NCI-H2029 treated with DMSO at 0.1 percent for 48 hours (cell line): ENCODE measurements around the gene HOXA11.

ENCODE experiments used
- DNase-seq: peaks from one replicate; lab custom pipeline; 2025; lab: John Stamatoyannopoulos, UW

HOXA11 gene

DNA sequence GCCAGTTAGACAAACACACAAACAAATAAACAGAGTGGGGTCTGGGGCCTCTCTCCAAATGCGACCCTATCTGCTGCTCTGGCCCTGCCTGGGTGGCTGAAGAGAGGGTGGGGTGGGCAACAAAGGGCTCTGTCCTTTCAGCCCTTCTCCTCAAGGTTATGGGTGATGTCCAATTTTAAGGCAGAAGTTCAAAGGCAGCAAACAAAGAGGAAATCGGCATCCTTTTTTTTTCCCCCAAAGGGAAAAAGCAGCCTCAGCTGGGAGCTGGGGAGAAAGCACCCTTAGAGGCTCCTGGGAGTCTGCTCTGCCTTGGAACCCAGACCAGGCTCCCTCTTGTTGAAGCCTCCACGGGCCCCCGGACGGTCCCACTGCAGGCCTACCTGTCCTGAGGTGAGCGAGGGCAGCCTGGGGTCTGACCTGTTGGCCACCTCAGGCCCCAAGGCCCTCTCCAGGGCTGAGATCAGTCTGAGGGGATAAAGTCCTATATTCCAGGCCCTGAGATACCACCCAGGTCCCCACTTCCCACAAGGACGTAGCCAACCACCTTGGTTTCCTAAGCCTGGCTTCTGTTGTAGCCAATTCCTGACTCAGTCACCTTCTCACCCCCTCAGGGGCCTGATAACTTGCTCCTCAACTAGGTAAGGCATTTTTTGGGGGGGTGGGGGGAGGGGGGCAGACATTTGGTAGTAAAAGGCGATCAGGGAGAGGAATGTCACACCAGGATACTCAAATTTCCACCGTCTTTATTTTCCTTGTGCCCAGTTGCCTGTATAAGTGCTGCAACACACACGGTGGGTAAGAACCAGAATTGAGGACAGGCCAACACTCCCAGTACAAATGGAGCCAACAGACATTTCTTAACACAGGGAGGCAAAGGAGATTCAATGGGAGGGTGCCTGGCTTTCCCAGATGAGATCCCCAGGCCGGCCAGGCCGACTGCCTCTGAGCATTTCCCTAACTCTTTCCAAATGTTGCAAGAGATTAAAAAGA is 4.3 kb downstream of the HOXA11 start:
- no peak for DNase-seq

DNA sequence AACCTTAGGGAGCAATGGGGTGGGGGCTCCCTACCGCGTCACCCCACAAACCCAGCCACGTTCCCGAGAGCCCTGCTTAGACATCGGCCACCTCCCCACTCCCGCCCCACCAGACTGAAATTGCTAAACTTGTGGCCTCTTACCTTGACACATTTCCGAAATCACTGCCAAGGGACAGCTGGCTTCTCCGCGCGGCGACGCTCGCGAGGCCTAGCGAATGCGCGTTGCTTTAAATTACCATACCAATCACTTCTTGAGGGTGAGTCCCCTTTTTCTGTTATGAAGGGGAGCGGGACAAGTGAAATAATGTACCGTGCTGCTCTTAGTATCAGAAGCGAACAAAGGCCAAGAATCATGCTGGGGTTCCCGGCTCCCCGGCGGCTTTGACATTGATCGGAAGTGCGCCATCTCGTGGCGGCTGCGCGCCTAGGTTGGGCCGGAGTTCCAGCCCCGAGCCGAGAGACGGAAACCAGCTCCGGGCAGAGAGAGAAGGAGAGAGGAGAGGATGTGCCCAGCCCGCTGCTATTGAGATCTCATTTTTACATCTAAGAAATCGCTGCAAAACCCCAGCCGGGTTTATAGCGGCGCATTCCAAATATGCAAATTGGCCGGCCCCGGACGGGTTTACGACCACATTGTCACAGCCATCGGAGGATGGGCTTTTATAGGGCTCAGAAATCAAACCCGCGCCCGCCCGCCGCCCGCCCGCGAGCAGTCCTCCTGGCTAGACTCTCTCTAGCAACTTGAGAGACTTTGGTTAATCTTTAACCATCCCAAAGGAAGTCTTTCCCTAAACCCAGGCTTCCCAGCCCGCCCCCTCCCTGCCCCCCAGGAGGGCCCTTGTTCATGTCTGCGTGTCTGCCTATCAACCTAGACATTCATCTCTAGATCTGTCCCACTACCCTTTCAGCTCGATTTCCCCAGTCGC is 5.3 kb downstream of the HOXA11 start:
- no peak for DNase-seq

DNA sequence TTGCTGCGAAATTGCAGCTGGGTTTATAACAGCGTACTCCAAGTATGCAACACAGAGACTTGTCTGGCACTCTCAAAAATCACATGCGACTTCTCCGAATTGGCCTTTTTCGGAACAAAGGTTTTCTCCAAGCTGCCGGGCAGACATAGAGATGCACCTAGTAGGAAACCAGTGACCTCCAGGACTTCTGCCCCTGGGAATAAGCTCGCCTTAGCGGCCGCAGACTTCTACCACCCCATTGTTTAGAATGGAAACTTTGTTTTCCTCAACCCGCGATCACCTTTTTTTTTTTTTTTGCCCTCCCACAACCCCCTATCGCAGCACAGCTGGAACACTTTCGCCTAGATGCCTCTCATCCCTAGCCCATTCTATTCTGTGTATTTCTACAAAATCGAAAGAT is 6.0 kb downstream of the HOXA11 start:
- no peak for DNase-seq

DNA sequence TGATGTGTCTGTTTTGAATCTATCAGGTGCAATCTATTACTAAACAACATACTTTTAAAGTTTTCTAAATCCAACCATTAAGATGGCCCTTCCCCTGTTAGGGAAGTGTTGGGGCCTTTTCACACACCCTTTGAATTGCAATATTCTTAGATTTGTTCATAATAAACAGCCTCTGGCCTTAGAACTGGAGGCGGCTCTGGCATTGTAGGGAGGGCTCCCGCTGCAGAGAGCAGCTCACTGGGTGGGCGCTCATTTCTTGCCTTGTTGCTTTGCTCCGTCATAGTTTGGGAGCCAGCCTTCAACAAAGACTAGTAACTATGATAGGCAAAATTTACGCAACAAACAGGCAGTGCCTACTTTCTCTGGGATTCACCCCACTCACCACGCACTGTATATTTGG is 6.7 kb downstream of the HOXA11 start:
- no peak for DNase-seq

DNA sequence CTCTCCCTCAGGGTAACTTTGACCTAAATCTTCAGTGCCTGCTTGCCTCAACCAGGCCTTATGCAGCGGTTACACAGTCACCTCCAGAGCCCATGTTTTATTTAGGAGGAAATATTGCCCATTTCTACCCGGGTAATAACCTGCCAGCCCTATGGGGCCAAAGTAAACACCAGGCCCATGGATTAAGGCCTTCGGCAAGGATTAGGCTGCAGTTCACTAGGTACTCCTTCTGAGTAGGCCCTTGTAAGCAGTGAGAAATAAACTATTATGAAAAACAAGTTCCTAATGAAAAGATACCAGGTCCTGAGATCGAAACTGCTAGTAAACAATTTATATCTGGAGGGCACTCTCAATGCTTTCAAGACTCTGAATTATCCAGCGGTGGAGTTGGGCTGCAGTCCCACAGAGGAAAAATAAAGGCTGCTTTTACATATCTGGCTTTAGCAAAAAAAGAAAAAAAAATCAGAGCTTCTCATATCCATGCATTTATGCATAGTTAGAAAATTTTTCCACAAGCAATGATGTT is 7.2 kb downstream of the HOXA11 start:
- no peak for DNase-seq

DNA sequence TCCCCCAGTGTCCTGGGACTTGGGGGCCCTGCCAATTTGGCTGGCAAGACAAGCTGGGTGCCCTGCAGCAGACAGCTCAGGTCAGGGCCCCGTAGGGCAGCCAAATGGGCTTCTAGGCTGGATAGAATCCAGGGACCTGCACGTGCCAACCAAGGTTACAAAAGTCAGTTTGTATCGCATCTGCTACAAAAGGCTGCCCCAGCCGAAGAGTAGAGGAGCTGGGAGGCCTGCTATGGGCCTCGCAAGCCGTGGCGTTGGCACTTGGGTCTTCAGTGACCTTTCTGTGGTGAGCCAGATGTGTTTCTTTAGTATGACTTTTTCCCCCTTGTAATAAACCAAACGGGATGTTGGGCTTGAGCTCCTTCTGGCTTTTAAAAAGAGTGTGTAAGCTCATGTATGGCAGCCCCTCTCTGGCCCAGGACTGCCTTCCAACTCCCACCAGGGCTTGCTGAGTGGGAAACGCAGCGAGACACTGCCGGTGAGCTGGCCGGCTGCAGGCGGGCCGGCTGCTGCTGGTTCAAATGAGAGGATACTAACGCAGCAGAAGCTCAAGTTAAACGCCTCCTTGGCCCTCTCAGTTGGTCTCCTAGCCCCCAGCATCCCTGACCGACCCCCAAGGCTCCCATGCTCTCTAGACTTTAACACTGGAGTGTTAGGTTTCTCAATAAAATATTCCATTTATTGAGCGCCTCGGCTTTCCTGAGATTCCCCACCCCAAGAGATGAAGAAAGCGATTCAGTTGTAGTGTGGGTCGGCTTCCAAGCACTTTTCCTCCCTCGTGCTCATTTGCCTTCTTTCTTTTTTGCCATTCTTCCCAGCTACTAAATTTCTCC is 7.9 kb downstream of the HOXA11 start:
- DNase-seq = no peak

DNA sequence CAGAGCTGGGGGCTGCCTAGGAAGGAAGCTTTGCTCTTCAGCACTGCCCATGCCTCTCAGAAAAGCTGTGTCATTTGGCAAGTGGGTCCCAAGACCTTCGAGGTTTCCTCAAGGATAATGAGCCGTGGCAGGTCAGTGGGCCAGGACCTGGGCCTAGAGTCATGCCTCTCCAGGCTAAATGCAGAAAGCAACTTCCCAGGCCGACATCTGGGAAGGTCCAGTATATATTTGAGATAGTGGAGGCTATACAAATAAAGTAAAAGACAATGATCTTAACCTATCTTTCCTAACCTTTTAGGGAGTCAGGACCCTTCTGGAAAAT is 8.5 kb downstream of the HOXA11 start:
- no peak for DNase-seq

DNA sequence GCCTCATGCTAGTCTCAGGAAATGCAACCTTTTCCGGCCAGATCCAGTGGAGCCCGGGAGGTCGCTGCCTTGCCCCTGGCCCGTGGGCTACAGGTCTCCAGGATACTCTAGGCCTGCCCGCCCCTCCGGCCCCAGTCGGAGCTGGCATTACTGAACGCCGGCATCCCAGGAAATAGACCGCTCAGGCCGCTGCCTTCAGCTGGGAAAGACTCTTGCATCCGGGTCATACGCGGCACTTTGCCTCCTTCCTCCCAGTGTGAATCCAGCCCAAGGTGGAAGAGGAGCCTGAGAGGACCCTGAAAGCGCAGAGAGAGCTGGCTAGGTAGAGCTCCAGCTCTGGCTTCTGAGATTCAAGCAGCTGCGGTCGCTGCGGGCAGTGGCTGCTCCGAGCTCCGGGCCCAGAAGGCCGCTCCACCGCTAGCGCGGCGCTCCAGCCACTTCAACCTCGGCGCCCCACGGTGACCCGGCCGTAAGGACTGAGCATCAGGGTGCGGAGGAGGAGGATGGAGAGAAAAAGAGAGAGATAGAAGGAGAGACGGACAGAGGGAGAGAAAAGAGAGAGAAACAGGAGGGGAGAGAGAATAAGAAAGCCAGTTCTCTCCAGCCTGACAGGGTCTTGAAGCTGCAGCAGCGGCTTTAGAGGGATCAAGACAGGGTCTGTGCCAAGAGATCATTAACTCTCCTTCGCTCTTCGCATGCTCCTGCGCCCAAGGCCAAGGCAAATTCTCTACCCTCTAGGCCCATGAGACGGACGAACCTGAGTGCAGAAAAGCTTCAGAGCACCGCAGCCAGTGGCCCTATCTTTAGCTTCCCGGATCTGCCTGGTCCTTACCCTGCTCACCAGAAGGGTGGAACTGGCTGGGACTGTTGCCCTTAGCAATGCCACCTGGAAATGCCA is 9.2 kb downstream of the HOXA11 start:
- DNase-seq = no peak

DNA sequence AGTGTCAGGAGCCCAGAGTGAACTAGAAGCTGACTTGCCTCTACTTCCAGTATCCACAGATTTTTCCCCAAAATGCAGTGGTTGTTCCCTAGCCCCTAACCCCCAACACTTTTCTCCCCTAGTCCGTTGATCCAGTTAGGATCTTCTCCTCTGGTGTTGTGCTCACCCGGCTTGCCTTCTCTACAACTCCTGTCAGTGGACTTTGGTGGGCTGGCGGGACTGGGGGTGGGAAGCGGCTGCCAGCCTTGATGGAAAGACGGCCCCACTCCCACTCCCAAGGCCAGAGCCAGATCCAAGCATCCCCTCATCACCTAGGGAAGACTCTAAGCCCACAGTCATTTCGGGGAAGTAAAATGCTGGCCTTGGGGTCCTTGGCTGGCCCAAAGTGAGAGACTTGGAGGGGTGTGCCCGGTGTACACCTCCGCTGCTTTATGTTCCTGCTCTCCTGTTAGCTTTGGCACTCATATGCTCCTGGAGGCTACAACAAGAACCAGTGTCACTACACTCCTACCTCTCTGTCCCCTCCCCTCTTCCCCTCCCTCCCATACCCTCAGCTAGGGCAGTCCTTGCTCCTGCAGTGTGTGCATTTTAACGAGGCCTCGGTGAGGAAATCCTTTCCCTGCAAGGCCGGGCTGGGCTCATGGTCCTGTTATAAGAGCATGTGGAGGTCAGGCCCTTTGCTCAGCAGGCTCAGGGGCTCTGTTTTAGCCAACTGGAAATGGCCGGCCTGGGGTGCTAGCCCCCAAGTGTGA is 10.0 kb downstream of the HOXA11 start:
- DNase-seq = no peak

DNA sequence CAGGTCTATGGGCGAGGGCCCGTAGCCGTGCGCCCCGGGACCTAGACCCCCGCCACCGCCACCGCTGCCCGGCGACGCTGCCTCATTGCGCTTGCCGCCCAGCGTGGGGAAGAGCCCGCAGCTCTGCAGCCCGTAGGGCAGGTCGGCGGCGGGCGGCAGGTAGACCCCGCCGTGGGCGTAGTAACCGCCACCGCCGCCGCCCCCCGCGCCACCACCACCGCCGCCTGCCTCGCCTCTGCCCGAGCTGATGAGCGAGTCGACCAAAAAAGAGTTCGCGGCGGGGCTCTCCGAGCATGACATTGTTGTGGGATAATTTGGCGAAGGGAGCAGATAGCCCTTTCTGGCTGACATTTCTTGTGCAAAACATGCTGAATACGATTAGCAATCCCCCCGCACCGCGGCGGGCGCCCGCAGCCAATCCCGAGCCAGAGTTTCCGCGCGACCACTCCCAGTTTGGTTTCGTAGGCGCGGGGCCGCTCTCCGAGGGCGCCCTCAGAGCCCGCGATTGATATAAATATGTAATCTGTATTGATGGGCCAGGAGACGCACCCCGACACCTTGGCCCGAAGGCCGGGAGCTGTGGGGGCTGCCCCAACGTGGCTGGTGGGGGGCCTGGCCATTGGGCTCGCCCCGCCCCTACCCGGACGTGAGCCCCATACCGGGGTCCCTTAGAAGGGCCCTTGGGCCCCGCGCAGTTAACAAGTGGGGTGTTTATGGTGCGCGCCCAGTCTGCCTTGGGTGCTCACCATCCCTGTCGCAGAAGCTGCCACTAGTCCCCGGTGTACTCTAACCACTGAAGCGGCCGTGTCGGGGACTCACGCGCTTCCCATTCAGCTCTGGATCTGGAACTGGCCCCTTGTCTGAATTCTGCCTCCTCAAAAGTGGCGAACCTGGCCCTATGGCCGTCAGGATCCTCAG is 10.8 kb downstream of the HOXA11 start, which contains the start of gene HOXA10:
TSS of gene HOXA10 (minus strand) at position 365 of the 918 bp plus-strand sequence. CDS start at position 351, 14 bp downstream.
- no peak for DNase-seq

DNA sequence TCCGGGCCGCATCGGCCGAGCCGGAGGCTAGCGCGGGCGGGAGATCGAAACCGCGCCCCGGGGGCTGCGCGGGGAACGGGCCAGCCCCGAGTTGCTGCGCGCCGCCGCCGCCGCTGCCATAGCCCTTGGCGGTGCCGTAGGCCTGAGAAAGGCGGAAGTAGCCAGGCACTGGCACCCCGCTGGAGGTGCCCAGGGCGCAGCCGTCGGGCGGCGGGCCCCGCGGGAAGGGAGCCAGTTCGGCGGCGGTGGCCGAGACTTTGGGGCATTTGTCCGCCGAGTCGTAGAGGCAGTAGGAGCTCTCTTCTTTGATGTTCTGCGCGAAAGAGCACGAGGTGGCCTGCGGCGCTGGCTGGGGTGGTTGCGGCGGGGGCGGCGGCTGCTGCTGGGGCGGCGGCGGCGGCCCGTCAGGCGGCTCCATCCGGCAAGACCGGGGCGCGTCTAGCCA is 11.5 kb downstream of the HOXA11 start:
- DNase-seq = no peak

DNA sequence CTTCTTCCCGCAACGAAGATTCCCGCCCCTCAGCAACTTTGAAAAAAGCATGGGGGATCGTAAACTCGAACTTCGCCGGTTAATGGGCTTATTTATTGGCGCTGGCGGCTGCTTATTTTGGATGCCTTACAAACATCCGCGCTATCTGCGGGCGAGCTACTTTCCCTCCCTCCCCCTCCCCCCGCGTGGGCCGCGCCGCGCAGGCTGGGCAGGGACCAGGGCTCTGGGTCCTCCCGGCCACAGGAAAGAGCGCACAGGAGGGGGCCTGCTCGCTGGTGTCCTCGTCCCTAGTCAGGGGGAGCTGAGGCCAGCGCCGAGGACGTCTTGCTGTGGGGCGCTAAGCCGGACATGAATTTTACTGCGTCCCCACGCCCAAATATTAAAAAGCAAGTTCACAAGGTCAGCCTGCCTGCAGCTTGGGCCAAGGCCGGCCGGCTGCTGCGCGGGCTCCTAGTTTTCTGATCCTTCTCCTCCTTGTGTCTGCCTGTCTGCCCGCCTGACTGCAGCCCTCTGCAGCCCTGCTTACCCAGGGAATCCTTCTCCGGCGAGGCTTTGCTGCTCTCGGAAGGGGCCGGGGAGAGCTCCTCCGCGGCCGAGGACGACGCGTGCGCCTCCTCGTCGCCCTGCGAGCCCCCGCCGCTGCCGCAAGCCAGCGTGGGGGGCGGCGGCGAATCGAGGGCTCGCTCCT is 12.1 kb downstream of the HOXA11 start:
- no peak for DNase-seq

DNA sequence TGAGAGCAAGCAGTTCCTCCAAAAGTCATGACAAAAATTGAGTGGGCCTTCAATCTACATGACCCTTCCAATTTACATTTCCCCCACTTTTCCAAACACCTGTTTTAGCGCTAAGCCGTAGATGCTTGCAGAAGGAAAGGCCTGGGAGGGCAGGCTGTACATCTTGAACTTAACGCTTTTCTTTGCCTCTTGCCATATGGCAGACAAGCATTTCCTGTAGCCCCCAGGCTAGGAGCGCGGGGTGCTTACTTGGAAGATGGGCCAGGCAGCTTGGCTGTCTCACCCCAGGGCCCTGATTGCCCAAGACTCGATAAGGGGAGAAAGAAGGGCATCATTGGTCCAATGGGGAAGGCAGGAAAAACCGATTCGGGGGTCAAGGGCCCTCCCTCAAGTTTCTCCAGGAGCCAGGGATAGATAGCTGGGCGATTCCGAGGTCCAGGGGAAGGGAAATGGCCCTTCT is 12.7 kb downstream of the HOXA11 start:
- no peak for DNase-seq

DNA sequence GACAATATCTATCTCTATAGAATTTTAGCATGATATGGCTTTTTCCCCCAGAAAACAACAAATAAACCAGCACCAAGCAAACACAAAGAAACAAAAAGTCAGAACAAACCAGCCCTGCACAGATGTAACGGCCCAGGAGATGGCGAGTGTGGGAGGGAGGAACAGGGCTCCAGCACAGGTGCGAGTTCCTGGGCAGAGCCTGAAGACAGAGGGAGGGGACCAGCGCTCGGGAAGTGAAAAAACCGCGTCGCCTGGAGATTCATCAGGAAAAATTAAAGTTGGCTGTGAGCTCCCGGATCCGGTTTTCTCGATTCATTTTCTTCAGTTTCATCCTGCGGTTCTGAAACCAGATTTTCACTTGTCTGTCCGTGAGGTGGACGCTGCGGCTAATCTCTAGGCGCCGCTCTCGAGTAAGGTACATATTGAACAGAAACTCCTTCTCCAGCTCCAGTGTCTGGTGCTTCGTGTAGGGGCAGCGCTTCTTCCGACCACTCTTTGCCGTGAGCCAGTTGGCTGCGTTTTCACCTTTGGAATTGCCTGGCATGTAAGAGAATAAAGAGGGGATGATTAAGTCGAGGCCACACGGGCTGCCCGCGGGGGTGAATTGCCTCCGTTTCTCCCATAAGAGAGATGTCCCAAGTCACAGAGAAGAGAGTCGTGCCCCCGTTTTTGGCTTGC is 13.3 kb downstream of the HOXA11 start:
- DNase-seq = no peak

DNA sequence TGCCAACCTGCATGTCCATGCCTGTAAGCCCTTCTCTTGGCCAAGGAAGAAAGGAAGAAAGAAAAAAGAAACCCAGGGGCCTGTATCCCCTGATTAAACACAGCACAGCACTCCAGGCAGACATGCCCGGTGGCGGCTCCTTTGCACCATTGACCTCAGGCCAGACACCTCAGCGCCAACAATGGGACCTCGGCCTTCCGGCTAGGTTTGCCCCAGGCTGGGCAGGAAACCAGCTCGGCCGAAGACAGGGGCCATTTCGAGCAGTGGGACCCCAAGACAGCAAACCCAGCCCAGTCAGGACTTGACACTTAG is 13.8 kb downstream of the HOXA11 start:
- DNase-seq = no peak

DNA sequence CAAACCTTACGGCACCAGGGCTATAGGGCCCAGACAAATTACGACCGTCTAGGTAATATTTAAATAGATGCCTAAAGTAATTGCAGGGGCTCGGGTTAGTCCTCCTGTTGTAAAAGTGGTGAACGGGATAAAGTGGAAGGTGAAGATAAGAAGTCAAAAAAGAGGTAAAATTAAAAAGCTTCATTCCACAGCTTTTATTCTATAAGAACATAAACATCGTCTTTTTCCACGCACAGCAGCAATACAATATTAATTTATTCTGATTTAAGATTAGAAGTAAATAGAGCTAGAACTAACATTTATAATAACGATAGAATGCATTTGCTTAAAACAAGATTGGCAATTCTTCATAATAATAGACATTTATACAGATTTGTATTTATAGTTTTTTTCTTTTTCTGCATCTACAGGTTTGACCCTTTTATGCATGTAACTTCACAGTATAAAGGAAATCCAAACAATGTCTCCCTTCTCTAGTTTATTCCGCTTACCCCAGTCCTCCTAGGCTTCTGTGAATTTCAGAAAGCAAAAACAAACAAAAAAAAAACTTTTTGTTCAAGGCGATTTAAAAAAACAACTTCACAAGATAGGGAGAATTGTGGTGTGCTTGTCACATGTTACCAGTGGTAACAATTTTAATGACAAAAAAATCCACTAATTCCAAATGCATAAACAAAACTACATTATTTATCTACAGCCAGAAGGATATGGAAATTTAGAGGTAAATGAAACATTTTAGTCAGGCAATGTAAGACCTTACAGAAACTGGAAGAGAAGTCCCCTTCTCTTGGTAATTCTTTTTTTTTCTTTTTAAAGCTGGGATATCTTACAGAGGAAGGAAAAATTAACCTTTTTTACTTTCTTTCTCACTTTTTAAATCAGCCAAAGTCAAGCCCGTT is 14.4 kb downstream of the HOXA11 start:
- DNase-seq = no peak
